Endothelial cell (in vitro differentiated cells): ENCODE data around the gene FAU. TPM values are rescaled to one million over a fixed set of nuclear protein-coding genes. Genes with fewer than 3 reads are reported as not detected.

Experiments
- DNase-seq: peaks from one replicate; pipeline ENCODE4 v3.0.0; 2021; ENCODE audit warnings: low spot score
- H3K27ac Mint-ChIP-seq: one replicate; pipeline ENCODE4 v1.8.0; 2021; ENCODE audit warnings: mixed read lengths, inconsistent platforms; ENCODE audit not compliant: unreplicated experiment
- H3K27me3 Mint-ChIP-seq: one replicate; pipeline ENCODE4 v1.8.0; 2021; ENCODE audit warnings: mild to moderate bottlenecking, moderate library complexity, mixed read lengths, inconsistent platforms; ENCODE audit not compliant: unreplicated experiment
- H3K36me3 Mint-ChIP-seq: one replicate; pipeline ENCODE4 v1.8.0; 2021; ENCODE audit warnings: mild to moderate bottlenecking, low read depth, mixed read lengths, inconsistent platforms; ENCODE audit not compliant: unreplicated experiment
- H3K4me1 Mint-ChIP-seq: one replicate; pipeline ENCODE4 v1.8.0; 2021; ENCODE audit warnings: mild to moderate bottlenecking, mixed read lengths, inconsistent platforms; ENCODE audit not compliant: unreplicated experiment
- H3K4me3 Mint-ChIP-seq: one replicate; pipeline ENCODE4 v1.8.0; 2021; ENCODE audit warnings: mild to moderate bottlenecking, mixed read lengths, inconsistent platforms; ENCODE audit not compliant: unreplicated experiment
- H3K9me3 Mint-ChIP-seq: one replicate; pipeline ENCODE4 v1.8.0; 2021; ENCODE audit warnings: mixed read lengths, inconsistent platforms; ENCODE audit not compliant: unreplicated experiment
- total RNA-seq: library from RNA; stranded (reverse); fragmentation: NEBNext Ultra II Directional; extraction: Animal tissue kit (Norgen Biotek cat#: 25700); gene quantifications from one replicate; pipeline ENCODE4 v1.2.1, GENCODE V29; 2021; ENCODE audit not compliant: unreplicated experiment
- TF ChIP-seq, protein P1 (sequence below): fragments of 200-600 bp; sonication (generic); IDR thresholded peaks from one replicate; pipeline ENCODE4 v1.5.0; 2021; ENCODE audit warnings: antibody characterized with exemption; ENCODE audit not compliant: unreplicated experiment

FAU gene
- total RNA-seq, 1 donor from 2014 or later = 998 TPM

DNA sequence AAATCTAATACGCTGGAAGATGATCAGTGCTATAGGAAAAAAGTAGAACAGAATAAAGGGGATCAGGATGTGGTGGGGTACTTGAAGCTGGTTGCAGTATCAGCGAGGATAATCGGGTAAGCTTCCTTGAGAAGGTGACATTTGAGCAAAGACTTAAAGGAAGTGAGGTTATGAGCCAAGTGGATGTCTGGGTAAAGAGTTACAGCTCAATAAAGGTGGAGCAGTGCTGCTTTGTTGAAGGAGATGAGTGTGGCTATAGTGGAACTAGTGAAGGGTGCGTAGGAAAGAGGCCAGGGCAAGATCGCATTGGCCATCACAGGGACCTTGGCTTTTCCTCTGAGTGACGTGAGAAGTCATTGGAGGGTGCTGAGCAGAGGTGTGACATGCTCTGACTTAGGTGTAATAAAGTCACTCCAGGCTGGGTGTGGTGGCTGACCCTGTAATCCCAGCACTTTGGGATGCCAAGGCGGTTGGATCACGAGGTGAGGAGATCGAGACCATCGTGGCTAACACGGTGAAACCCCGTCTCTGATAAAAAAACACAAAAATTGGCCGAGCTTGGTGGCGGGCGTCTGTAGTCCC lies 14.7 kb upstream of the FAU start:
- H3K27me3 Mint-ChIP-seq = peaks cover 25% of the 10 kb centered on the region
- H3K4me3 Mint-ChIP-seq = peak overlapping the region; percentile 81
- H3K27ac Mint-ChIP-seq = no peak overlapping the region
- no peaks in the 10 kb centered on the region for H3K9me3 Mint-ChIP-seq
- H3K4me1 Mint-ChIP-seq = peaks cover 29% of the 10 kb centered on the region
- TF ChIP-seq, protein P1, sequence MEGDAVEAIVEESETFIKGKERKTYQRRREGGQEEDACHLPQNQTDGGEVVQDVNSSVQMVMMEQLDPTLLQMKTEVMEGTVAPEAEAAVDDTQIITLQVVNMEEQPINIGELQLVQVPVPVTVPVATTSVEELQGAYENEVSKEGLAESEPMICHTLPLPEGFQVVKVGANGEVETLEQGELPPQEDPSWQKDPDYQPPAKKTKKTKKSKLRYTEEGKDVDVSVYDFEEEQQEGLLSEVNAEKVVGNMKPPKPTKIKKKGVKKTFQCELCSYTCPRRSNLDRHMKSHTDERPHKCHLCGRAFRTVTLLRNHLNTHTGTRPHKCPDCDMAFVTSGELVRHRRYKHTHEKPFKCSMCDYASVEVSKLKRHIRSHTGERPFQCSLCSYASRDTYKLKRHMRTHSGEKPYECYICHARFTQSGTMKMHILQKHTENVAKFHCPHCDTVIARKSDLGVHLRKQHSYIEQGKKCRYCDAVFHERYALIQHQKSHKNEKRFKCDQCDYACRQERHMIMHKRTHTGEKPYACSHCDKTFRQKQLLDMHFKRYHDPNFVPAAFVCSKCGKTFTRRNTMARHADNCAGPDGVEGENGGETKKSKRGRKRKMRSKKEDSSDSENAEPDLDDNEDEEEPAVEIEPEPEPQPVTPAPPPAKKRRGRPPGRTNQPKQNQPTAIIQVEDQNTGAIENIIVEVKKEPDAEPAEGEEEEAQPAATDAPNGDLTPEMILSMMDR = no peak
- DNase-seq = no peak
- peaks cover 8% of the 10 kb centered on the region for H3K36me3 Mint-ChIP-seq

DNA sequence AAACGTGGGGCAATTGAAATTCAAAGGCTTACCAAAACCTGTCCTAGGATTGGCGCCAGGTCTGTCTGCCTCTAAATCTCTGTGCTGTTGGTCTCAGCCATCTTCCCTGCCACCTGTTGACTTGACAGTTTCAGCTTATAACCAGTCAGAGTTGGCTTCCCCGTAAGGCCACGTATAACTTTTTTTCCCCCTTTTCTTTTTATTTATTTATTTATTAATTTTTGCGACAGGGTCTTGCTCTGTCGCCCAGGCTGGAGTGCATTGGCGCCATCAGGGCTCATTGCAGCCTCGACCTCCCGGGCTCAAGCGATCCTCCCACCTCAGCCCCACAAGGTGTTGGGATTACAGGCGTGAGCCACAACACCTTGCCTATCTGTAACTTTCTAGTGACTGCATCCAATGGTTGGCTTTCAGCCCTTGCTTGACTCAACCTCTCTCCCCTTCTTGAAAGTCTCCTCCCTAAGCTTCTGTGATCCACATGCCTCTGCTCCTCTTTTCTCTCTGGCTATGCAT lies 13.8 kb upstream of the FAU start:
- TF ChIP-seq, protein P1 = no peak
- Mint-ChIP-seq H3K4me1 (peaks cover 29% of the 10 kb centered on the region), H3K9me3 (no peaks in the 10 kb centered on the region), H3K4me3 (peak overlapping the region; percentile 99), H3K27me3 (peaks cover 25% of the 10 kb centered on the region), H3K36me3 (peaks cover 15% of the 10 kb centered on the region), H3K27ac (peak overlapping the region; percentile 99)
- DNase-seq = no peak

DNA sequence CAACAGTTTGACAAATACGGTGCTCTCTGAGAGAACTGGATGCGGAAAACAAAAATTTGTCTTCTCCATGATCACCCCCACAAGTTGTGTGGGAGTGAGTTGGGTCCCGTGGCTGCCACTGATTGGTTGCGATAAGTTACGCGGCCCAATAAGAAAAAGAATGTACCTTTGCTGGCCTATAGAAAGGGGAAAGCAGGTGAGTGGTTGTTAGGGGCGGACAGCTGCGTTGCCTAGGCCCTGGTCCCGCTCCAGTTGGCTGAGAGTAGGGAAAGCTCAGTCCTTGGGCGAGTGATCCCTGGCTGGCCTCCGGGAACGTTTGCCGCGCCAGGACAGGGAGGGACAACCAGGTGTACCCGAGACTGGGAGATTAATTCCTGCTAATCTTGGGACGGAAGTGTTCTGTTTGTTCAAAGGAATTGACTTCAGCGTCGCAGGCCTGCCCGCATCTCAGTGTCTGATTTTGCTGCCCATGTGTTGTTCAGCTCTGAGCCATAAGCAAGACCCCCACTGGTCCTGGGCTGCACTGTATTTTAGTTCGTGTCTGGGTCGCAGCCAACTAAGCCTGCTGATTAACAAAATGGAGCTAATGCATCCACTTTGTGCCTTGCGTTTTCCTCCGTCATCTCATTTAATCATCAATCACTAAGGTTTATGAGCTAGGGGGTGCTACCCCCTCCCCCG lies 13.2 kb upstream of the FAU start:
- Mint-ChIP-seq H3K27ac (peak overlapping the region; percentile 99), H3K9me3 (no peaks in the 10 kb centered on the region), H3K4me1 (peaks cover 29% of the 10 kb centered on the region), H3K27me3 (peaks cover 25% of the 10 kb centered on the region), H3K4me3 (peak overlapping the region; percentile 99), H3K36me3 (peaks cover 15% of the 10 kb centered on the region)
- TF ChIP-seq, protein P1 = no peak
- peak; percentile 72 for DNase-seq

DNA sequence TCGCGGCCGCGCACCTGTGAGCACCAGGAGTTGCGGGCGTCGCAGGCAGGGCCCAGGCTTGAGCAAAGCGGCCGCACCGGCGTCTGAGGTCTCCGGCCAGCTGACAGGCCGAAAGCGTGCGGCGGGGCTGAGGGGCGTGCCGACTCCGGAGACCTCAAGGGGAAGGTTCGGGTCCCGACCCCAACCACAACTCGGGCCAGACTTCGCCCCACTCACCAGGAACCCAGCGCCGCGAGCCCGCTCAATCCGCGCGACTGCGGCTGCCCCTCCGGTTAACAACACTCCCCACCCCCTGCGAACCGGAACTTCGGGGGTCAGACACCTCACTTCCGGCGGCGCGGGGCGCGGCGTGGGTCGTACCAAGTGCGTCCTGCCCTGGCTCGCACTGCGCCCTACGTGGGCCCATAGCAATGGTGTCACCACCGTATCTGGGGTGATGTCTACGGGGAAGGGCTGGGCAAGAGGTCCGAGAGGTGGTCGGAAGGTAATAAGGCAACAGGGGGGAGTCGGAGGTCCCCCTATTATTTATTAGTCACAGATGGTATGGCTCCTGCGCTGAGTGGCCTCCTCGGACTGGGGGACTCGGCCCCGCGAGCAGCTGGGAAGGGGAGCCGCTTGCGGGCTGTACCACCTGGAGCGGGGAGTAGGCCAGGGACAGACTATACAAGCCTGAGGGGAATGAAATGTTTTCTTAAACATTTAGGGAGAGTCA lies 12.5 kb upstream of the FAU start, which contains the start of gene SYVN1:
TSS of gene SYVN1 (minus strand) at position 280 of the 712 bp plus-strand sequence. CDS start 918 bp downstream, outside the sequence.
- DNase-seq = peak; percentile 76
- Mint-ChIP-seq H3K27ac (peak within 1 kb of the TSS; percentile 99), H3K36me3 (peaks cover 15% of the 10 kb centered on the region), H3K4me1 (peaks cover 29% of the 10 kb centered on the region), H3K9me3 (no peaks in the 10 kb centered on the region), H3K27me3 (peaks cover 25% of the 10 kb centered on the region), H3K4me3 (peak within 1 kb of the TSS; percentile 99)
- TF ChIP-seq, protein P1 = no peak
